Measurements from ENCODE around the gene SULT6B1. TPM values are rescaled to one million over a fixed set of nuclear protein-coding genes. Genes with fewer than 3 reads are reported as not detected.

Gene SULT6B1
- polyA plus RNA-seq, 1 donor (not counting 4 experiments of a cell fraction or from before 2014, with no cell fraction given): not detected

DNA sequence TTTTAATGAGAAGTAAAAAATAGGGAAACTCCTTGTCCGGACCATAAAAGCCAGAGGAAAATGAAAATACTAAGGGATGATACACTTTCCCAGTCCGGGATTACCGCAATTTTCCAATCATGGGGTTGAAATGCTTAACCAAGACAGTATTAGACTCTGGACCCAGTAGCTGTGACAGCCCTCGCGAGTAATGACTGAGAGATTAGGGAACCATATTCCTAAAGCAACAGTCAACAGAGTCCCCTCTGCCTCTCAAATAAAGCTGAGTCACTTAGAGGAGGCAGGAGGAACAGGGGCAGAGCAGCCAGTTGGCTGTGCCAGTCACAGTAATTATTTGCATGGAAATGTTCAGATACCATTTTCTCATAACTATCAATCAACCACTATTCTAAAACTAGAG, 69.3 kb downstream of the SULT6B1 start:
- Histone ChIP-seq H3K4me3 (ENCODE audit: control insufficient read depth in 2 of 3, extremely low read depth in 1 of 3, insufficient read depth in 2 of 3, low read depth in 1 of 3, low read length in 3 of 3) (no peak overlapping the region), H3K27ac (ENCODE audit: control insufficient read depth, insufficient read depth, low read length) (no peak overlapping the region), H3K9ac (ENCODE audit: control insufficient read depth, extremely low read depth, insufficient read depth, low read length) (no peak overlapping the region), H2AFZ (ENCODE audit: control insufficient read depth, low read length) (no peak overlapping the region), H3K9me3 (ENCODE audit: control insufficient read depth, low read depth, low read length) (no peaks in the 10 kb centered on the region), H3K4me2 (ENCODE audit: control insufficient read depth, extremely low read depth, insufficient read depth, low read depth, low read length) (no peak overlapping the region), H3K79me2 (ENCODE audit: control insufficient read depth, insufficient read depth, low read length) (no peaks in the 10 kb centered on the region), H3K4me1 (ENCODE audit: control insufficient read depth, extremely low read depth, insufficient read depth, low read length) (no peaks in the 10 kb centered on the region), H3K36me3 (ENCODE audit: control insufficient read depth in 2 of 2, extremely low read depth in 1 of 2, insufficient read depth in 2 of 2, low read length in 2 of 2) (peaks cover 6 to 19% of the 10 kb centered on the region in 2 experiments), H3K9me1 (ENCODE audit: control insufficient read depth, extremely low read depth, insufficient read depth, low read length) (no peaks in the 10 kb centered on the region), H3K27me3 (ENCODE audit: control insufficient read depth, extremely low read depth, insufficient read depth, low read length) (no peaks in the 10 kb centered on the region), H4K20me1 (ENCODE audit: control insufficient read depth, extremely low read depth, insufficient read depth, low read length) (no peaks in the 10 kb centered on the region)
- DNase-seq (ENCODE audit: low read depth, low spot score): no peak
- no peak for FAIRE-seq
- no peak for TF ChIP-seq EZH2 (IDR thresholded peaks at IDR 0.05; ENCODE audit: low read length)
- TF ChIP-seq, protein P1, sequence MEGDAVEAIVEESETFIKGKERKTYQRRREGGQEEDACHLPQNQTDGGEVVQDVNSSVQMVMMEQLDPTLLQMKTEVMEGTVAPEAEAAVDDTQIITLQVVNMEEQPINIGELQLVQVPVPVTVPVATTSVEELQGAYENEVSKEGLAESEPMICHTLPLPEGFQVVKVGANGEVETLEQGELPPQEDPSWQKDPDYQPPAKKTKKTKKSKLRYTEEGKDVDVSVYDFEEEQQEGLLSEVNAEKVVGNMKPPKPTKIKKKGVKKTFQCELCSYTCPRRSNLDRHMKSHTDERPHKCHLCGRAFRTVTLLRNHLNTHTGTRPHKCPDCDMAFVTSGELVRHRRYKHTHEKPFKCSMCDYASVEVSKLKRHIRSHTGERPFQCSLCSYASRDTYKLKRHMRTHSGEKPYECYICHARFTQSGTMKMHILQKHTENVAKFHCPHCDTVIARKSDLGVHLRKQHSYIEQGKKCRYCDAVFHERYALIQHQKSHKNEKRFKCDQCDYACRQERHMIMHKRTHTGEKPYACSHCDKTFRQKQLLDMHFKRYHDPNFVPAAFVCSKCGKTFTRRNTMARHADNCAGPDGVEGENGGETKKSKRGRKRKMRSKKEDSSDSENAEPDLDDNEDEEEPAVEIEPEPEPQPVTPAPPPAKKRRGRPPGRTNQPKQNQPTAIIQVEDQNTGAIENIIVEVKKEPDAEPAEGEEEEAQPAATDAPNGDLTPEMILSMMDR (optimal IDR thresholded peaks at IDR 0.05 in 1 of 3, IDR thresholded peaks at IDR 0.05 in 1 of 3, conservative IDR thresholded peaks at IDR 0.05 in 1 of 3; ENCODE audit: extremely low read depth in 1 of 3, insufficient read depth in 2 of 3, low read length in 3 of 3): no peak
- dilution Hi-C loops (cut with MboI; ENCODE audit: extremely low pct_ligation_motif_present, low sequenced_read_pairs): no loop called here

Other genes starting within 250 kb of the SULT6B1 start
- gene STRN, start 222.1 kb downstream of the SULT6B1 start, polyA plus RNA-seq: 16.3 to 29.3 TPM (median 22.5 TPM) in 3 replicates
- gene HEATR5B, start 104.3 kb downstream of the SULT6B1 start, polyA plus RNA-seq: 12.4 to 21.1 TPM (median 20.0 TPM) in 3 replicates
- gene GPATCH11, start 104.2 kb downstream of the SULT6B1 start, polyA plus RNA-seq: 2.5 to 4.9 TPM (median 3.1 TPM) in 3 replicates
- gene EIF2AK2, start 31.7 kb downstream of the SULT6B1 start, polyA plus RNA-seq: 27.6 to 54.6 TPM (median 38.2 TPM) in 3 replicates
- gene CEBPZOS, start 7.8 kb upstream of the SULT6B1 start, polyA plus RNA-seq: 32.8 to 42.9 TPM (median 36.3 TPM) in 3 replicates
- gene CEBPZ, start 42.9 kb upstream of the SULT6B1 start, polyA plus RNA-seq: 16.8 to 33.8 TPM (median 16.9 TPM) in 3 replicates
- gene NDUFAF7, start 43.0 kb upstream of the SULT6B1 start, polyA plus RNA-seq: 11.5 to 27.7 TPM (median 20.8 TPM) in 3 replicates
- 17.6 to 25.4 TPM (median 19.9 TPM) in 3 replicates for gene PRKD3, start 136.2 kb upstream of the SULT6B1 start, polyA plus RNA-seq
- gene QPCT, start 156.0 kb upstream of the SULT6B1 start, polyA plus RNA-seq: 11.6 to 26.2 TPM (median 11.7 TPM) in 3 replicates

Data from keratinocyte (primary cell).